Measurements from ENCODE around the gene TCHP.

DNA sequence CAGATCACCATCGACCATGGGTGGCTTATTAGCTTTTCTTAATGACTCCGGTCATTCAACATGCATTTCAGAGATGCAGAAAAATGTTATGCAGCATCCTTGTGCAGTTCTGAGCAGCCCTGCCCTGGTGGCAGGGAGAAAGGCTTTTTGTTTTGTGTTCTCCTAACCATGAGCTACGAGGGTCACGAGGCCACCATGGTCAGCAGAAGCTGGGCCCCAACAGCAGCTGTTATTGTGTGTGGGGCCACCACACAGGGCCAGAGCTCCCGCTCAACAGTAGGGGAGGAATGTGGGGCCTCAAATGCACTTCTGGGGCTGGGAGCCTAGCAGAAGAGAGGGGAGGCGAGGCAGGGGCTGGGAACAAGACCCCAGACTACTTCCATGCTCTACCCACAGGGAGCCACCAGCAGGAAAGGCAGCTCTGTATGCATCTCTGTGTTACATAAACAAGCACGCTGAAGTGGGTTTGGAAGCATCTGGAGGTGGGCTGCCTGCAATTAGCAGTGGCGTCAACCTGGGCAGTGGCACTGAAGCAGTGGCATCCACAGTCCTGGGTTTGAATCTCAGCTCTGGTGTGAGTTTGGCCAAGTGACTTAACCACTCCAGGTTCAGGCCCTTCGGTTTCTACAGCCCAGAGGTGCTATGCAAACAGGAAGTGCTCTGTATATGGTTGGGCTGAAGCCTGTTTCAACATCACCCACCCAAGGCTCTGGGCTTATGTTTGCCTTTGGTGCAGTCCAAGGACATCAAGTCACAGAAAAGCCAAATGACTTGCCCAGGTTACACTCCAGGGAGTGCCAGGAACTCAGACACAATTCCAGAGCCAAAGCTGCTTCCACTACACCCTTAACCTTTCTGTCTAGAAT, 36.0 kb upstream of the TCHP start:
- TF ChIP-seq, protein P1, sequence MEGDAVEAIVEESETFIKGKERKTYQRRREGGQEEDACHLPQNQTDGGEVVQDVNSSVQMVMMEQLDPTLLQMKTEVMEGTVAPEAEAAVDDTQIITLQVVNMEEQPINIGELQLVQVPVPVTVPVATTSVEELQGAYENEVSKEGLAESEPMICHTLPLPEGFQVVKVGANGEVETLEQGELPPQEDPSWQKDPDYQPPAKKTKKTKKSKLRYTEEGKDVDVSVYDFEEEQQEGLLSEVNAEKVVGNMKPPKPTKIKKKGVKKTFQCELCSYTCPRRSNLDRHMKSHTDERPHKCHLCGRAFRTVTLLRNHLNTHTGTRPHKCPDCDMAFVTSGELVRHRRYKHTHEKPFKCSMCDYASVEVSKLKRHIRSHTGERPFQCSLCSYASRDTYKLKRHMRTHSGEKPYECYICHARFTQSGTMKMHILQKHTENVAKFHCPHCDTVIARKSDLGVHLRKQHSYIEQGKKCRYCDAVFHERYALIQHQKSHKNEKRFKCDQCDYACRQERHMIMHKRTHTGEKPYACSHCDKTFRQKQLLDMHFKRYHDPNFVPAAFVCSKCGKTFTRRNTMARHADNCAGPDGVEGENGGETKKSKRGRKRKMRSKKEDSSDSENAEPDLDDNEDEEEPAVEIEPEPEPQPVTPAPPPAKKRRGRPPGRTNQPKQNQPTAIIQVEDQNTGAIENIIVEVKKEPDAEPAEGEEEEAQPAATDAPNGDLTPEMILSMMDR (IDR thresholded peaks at IDR 0.05), result no peak
- no peak for TF ChIP-seq POLR2A (IDR thresholded peaks at IDR 0.05)
